NCI-H460 (cell line): ENCODE results near the gene HK3. TPM values are rescaled to one million over a fixed set of nuclear protein-coding genes. Genes with fewer than 3 reads are reported as not detected.
"Not testable (repeated sequence)": the region's sequence is repeated elsewhere in the genome, so short reads cannot be mapped to it uniquely, and the experiment has no call there.

ENCODE experiments used
- DNase-seq: peaks from one replicate; pipeline ENCODE4 v3.0.0-alpha.2; 2016; ENCODE audit warnings: low read depth; ENCODE audit errors: extremely low read depth
- total RNA-seq: library from RNA; depleted of rRNA; stranded (reverse); fragments of >200 nt; shearing (Covaris generic); gene quantifications from 2 replicates; pipeline ENCODE4 v1.2.3, GENCODE V29; 2014

Gene HK3
- total RNA-seq, 1 experiment from 2014 or later: not detected

GRCh38 chr5:176884571-176884890 is 14.6 kb downstream of the HK3 start:
- DNase-seq: no peak

GRCh38 chr5:176883700-176884570 is 15.2 kb downstream of the HK3 start:
- no peak for DNase-seq

GRCh38 chr5:176882567-176882903 is 16.6 kb downstream of the HK3 start:
- no peak for DNase-seq

- DNase-seq: no peak
Observed at GRCh38 chr5:176881816-176882566, 17.2 kb downstream of the HK3 start.

- no peak for DNase-seq
Observed at GRCh38 chr5:176881021-176881749, 18.0 kb downstream of the HK3 start.

- no peak for DNase-seq
Observed at GRCh38 chr5:176880366-176881020, 18.7 kb downstream of the HK3 start.

- no peak for DNase-seq
Observed at GRCh38 chr5:176879663-176880361, 19.3 kb downstream of the HK3 start.

GRCh38 chr5:176878906-176879662 is 20.1 kb downstream of the HK3 start:
- DNase-seq: no peak

GRCh38 chr5:176878463-176878862 is 20.7 kb downstream of the HK3 start:
- DNase-seq: no peak

GRCh38 chr5:176877793-176878331 is 21.3 kb downstream of the HK3 start:
- no peak for DNase-seq

- DNase-seq: no peak
Observed at GRCh38 chr5:176876506-176877431, 22.4 kb downstream of the HK3 start.

GRCh38 chr5:176875783-176876505 is 23.2 kb downstream of the HK3 start:
- DNase-seq: no peak

GRCh38 chr5:176875014-176875550 is 24.1 kb downstream of the HK3 start:
- no peak for DNase-seq

GRCh38 chr5:176874198-176874780 is 24.9 kb downstream of the HK3 start:
- DNase-seq: no peak

- no peak for DNase-seq
Observed at GRCh38 chr5:176873541-176874172, 25.5 kb downstream of the HK3 start.

- not testable (repeated sequence) for DNase-seq
Observed at GRCh38 chr5:176873011-176873410, 26.1 kb downstream of the HK3 start.
